HG02759 (cell line): Measurements from ENCODE around the gene DPEP1.
"Not testable (repeated sequence)": the region's sequence is repeated elsewhere in the genome, so short reads cannot be mapped to it uniquely, and the experiment has no call there.

Experiments used
- ATAC-seq: cut with Tn5 transposase; IDR thresholded peaks from one replicate; pipeline ENCODE4 v1.9.1; 2021; ENCODE audit warnings: mild to moderate bottlenecking, moderate library complexity; ENCODE audit not compliant: unreplicated experiment

DPEP1 gene

DNA sequence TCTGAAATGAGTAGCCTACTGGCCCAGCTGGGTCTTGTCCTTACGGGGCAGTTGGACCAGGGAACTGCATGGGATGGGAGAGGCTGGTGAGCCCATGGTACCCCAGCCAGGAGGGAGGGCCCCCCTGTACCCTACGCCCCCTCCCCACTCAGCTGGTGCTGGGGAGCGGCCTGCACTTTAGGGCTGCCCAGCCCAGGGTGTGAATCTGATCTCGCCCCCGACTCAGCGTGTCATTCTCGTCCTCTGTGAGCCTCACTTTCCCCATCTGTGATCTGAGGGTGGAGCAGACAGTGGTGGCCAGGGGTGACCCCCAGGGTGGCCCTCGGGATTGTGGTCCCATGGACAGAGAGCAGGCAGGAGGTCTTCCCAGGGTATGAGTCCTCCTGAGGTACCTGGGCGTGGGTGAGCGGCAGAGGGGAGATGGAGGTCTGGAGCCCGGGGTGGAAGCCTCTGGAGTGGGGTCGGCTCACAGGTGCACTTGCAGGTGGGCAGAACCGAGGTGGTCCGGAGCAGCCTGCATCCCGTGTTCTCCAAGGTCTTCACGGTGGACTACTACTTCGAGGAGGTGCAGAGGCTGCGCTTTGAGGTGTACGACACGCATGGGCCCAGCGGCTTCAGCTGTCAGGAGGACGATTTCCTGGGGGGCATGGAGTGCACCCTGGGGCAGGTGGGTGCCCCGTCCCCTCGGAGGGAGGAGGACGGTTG lies 36.2 kb upstream of the DPEP1 start:
- ATAC-seq: no peak

DNA sequence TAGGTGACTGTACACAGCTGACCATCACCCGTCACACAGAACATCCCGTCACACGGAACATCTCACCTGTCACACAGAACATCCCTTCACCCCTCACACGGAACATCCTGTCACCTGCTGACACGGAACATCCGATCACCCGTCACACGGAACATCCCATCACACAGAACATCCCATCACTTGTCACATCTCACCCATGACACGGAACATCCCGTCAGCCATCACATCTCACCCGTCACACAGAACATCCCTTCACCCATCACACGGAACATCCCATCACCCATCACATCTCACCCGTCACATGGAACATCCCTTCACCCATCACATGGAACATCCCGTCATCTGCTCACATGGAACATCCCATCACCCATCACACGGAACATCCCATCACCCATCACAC lies 34.1 kb upstream of the DPEP1 start:
- no peak for ATAC-seq

- ATAC-seq: no peak
Observed at GRCh38 chr16:89581045-89581695, 32.3 kb upstream of the DPEP1 start.

DNA sequence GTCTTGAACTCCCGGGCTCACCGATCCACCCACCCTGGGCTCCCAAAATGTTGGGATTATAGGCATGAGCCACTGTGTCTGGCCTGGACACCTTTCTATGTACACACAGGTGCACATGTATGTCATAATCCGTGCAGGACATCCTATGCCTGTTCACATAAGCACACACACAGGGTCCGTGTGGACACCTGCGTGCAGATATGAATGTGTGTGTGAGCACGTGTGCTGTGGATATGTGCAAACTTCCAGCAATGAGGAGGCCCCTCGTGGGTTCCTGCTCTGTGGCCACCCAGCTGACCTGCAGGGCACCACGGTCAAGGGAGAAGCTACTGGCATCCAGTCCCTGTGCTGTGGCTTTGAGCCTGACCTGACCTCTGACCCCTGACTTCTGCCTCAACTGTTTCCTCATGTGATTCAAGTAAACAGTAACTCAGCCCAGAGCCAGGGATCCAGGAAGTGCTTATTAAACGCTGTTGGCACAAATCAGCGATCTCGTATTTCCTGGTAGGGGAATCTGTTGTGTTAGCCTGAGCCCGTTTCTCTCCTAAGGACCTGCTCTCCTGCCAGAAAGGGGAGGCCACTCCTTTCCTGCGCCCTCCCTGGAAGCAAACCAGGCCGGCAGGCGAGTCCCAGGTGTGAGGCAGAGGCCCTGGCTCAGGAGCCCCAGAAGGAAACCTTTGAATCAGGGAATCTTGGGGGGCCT lies 31.4 kb upstream of the DPEP1 start:
- ATAC-seq: no peak

DNA sequence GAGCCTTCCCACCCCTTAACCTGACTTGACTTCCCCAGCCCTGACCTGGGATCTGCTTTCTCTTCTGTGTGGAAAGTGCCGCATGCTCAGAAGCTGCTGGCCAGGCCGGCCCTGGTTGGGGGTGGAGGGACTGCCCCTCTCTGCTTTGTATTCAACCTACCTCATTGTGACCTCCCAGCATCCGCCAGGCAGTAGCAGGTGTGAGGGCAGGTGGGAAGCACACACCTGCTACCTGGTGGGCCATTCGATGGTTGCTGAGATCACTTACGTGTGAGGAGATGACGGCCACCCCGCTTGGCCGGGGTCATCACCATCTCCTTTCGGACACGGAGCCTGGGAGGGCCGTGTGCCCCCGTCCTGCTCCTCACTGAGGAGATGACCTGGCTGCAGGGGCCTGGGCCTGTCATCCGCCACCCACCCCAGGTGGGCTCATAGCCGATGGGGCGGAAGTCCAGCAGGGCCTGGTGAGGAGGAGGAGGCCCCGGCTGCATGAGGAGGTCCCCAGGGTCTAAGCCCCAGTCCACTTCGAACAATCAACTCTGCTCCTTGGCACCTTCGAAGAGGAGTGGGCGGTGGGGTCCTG lies 30.7 kb upstream of the DPEP1 start:
- ATAC-seq: no peak

GRCh38 chr16:89583197-89583894 lies 30.1 kb upstream of the DPEP1 start:
- ATAC-seq: no peak

DNA sequence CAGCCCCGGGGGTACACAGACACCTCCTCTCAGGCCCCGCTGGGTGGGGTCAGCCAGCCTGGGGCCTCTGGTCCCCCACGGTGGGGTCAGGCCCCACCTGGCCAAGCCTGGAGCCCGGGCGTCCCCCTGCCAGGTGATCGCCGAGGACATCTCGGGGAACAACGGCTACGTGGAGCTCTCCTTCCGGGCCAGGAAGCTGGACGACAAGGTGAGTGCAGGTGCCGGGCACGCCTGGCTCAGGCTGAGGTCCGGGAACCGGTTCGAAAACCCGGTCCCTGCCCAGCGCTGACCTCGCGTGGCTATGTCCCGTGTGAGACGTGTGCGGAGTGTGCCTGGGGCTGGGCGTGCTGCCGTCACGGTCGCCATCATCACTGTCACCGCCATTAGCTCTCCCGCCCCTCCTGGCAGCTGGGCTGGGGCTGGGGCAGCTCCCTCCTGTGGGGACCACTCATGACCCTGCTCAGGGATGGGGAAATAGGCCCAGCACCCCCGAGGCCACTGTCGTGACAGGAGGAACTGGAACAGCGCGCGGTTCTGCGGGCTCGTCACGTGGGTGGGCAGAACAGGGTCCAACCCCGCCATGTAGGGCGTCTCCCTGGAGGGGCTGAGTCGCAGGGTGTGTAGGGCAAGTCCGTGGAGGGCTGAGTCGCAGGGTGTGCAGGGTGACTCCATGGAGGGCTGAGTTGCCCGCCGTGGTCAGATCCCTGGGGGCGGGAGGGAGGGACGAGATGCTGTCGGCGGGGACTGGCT lies 29.4 kb upstream of the DPEP1 start:
- no peak for ATAC-seq

- ATAC-seq: no peak
Observed at GRCh38 chr16:89584768-89585549, 28.5 kb upstream of the DPEP1 start.

GRCh38 chr16:89586218-89586617 lies 27.2 kb upstream of the DPEP1 start:
- ATAC-seq: no peak

DNA sequence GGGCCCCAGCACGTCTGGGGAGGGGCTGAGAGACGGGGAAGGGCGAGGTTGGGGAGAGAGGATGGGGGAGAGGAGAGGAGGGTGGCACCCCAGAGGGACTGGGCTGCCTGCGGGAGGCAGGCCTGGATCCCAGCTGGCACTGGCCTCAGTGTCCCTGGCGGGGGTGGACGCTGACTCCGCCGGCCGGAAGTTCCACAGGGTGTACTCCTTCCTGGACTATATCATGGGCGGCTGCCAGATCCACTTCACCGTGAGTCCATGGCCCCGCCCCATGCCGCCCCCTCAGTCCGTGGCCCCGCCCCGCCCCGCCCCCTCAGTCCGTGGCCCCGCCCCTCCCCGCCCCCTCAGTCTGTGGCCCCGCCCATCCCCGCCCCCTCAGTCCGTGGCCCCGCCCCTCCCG lies 26.6 kb upstream of the DPEP1 start:
- ATAC-seq: no peak

GRCh38 chr16:89587676-89588075 lies 25.8 kb upstream of the DPEP1 start:
- not testable (repeated sequence) for ATAC-seq

- no peak for ATAC-seq
Observed at GRCh38 chr16:89588413-89589109, 24.9 kb upstream of the DPEP1 start.

- ATAC-seq: no peak
Observed at GRCh38 chr16:89589241-89589926, 24.1 kb upstream of the DPEP1 start.

DNA sequence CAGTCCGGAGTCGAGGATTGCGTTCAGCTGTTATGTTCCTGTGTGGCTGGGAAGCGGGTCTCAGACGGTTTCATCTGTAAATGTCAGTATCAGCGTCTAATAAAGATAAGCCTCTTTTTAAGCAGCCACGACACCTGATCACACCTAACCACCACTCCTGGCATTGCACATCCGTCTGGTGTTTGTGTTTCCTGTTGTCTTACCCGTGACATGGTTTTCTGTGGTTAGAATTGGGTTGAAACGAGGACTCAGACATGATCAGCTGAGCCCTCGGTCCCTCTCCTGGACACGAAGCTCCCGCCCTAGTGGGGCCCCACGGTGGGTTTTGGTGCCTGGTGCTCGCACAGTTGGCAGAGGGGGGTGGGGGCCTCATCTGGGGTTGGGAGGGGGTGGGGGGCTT lies 19.6 kb upstream of the DPEP1 start:
- no peak for ATAC-seq

GRCh38 chr16:89595330-89596060 lies 17.9 kb upstream of the DPEP1 start:
- no peak for ATAC-seq

- ATAC-seq: no peak
Observed at GRCh38 chr16:89596061-89596689, 17.3 kb upstream of the DPEP1 start.

DNA sequence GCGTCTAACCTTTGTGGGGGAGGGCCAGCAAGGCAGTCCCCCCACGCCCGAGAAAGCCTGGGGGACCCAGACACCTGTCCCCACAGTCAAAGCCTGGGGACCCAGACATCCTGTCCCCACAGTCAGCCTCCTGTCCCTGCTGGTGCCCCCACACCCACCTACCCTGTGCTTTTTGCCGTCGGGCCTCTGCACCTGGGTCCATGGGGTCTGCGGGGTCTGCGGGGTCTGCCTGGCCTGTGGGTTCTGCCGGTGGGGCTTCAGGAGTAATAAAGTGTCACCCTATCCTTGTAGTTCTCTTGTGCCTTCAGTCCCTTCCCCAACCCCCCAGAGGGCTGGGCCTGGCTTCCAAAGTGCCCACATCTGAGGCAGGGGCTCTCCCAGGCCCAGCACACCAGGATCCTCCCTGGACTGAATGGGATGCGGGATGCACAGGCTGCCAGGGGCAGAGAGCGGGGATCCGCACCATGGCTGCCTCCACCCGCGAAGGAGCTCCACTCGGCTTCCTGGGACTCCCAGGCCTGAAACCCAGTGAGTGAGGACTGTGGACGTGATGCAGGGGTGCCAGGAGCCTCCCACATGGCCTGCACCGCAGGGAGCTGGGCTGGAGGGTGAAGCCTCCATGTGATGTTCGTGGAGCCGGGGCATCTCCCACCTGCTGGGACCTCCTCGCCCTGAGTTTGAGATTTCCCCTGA lies 16.3 kb upstream of the DPEP1 start:
- ATAC-seq: no peak
